HG03095 (cell line): ENCODE data around the gene PTX4.

ENCODE experiments used
- ATAC-seq: cut with Tn5 transposase; IDR thresholded peaks from one replicate; pipeline ENCODE4 v1.9.1; 2021; ENCODE audit warnings: moderate library complexity; ENCODE audit not compliant: unreplicated experiment

PTX4 gene

GRCh38 chr16:1488619-1489018 is at the start of gene PTX4:
TSS of gene PTX4 (minus strand) at chr16:1488944. CDS start at chr16:1488909, 35 bp downstream.
- ATAC-seq, result no peak

DNA sequence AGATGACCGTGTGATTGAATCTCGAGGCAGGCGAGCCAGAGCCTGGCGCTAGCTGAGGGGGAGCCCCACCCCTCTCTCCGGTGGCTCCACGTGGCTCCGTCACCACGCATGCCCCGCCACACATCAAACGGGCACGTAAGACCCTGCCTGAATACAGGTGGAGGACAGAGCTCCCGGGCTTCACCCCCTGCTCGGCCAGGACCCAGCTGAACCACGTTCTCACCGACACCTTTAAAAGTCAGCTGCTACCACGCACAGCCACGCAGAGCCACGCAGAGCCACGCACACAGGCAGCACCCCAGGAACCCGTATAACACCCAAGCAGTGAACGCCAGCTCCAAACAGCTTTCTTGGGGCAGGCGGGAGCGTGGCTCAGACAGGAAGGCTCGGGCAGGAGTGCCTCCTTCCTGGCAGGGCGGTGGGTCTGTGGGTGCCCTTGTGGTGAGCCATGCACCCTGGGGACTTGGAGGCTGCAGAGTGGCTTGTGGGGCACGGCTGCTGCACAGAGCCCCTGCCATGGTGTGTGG is 49.1 kb upstream of the PTX4 start:
- ATAC-seq, result no peak

DNA sequence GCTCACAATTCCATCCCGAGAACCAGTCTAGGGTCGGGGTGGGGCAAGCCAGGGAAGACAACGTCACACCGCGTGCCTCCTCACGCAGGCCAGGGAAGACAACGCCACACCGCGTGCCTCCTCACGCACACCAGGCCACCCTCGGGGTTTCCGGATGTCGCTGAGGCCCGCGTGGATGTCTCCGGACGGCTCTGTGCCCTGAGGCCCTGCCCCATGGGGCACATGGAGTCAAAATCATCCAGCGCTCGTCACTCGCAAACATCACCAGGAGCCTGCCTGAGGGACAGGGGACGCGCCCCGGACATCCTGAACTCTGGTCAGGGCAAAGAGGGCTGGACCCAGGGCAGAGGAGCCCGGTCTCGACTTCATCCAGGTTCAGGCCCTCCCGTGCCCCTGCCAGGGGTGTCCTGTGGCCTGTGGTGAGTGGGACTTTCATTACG is 48.4 kb upstream of the PTX4 start:
- ATAC-seq, result no peak

- ATAC-seq, result no peak
These were observed 47.9 kb upstream of the PTX4 start for GRCh38 chr16:1536601-1537000.

- ATAC-seq, result no peak
These were observed 46.9 kb upstream of the PTX4 start for GRCh38 chr16:1535391-1536291.

GRCh38 chr16:1534021-1535020 is 45.6 kb upstream of the PTX4 start:
- no peak for ATAC-seq

DNA sequence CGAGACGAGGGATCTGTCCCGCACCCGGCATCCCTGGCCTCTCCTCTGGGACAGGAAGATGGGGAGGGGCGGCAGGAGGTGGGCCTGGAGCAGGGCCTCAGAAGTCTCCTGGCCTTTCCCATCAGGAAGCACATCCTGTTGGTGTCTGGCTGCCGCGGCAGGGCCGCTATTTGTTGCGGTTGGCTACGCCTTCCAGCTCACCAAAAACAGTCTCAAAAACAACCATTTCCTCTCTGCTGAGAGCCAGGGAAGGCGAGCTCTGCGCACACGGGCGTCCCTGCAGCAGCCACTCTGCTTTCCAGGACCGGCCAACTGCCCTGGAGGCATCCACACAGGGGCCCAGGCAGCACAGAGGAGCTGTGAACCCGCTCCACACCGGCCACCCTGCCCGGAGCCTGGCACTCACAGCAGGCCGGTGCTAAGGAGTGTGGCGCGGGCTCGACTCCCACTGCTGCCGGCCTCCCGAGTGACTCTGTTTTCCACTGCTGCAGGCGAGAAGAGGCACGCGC is 44.8 kb upstream of the PTX4 start, which contains the start of gene TMEM204:
TSS of gene TMEM204 (plus strand) at position 224 of the 509 bp plus-strand sequence. CDS start 610 bp downstream, outside the sequence.
- no peak for ATAC-seq

GRCh38 chr16:1532771-1533170 is 44.0 kb upstream of the PTX4 start:
- ATAC-seq, result no peak

DNA sequence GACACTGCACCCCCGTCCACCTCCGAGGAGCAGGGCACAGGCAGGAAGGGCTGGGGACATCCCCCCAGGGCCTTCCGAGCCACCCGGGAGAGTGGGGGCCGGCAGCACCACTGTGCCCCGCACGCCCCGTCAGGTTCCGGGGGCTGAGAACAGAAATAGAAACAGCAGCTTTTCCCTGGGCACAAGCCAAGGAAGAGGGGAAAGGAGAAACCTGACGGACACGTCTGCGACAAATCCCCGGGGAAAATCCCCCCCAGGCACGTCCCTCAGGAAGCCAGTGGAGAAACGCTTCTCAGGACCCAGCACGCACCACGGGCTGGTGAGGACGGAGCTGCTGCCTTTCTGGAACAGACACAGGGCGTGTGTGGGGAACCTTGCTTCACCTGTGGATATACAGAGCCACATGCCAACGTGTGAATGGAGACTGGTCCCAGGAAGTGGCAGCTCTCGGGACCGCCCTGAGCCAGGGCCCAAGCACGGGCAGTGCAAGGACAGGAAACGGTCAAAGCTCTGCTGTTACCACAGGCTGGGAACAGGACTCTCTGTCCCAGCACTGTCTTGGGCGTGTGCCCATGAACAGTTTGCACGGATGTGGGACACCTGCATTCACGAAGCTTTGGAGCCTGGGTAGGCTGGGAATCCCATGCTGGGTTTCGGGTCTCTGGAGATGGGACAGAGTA is 43.5 kb upstream of the PTX4 start:
- ATAC-seq, result no peak

GRCh38 chr16:1531638-1531910 is 42.8 kb upstream of the PTX4 start:
- no peak for ATAC-seq

- ATAC-seq, result no peak
These were observed 42.3 kb upstream of the PTX4 start for GRCh38 chr16:1530883-1531637.

GRCh38 chr16:1530349-1530882 is 41.7 kb upstream of the PTX4 start:
- no peak for ATAC-seq

DNA sequence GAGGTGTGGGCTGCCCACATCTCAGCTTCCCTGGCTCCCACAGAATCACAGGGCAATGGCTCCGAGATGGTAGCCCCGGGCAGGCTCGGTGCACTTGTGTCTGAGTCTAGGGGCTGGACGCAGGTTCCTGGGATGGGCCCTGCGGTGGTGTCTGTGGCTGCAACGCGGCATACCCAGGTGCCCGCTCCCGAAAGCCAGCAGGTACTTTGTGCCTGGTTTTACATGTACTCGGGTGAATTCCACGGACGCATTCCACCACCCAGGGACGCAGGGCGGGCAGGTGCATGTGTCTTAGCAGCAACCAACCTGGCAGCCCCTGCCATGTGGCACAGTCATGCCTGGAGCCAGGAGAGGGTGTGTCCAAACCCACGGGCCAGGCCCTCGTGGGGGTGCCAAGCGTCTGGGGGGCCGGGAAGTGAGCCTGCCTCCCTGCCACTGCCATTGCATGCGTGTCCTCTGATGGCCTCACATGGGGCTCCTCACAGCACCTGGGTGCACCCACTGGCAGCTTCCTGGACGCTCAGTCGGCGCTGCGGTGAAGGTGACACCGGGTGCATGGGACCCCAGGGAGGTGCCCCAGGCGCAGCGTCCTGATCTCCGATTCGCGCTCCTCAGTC is 40.3 kb upstream of the PTX4 start:
- ATAC-seq, result no peak

GRCh38 chr16:1527836-1528811 is 39.4 kb upstream of the PTX4 start:
- no peak for ATAC-seq

DNA sequence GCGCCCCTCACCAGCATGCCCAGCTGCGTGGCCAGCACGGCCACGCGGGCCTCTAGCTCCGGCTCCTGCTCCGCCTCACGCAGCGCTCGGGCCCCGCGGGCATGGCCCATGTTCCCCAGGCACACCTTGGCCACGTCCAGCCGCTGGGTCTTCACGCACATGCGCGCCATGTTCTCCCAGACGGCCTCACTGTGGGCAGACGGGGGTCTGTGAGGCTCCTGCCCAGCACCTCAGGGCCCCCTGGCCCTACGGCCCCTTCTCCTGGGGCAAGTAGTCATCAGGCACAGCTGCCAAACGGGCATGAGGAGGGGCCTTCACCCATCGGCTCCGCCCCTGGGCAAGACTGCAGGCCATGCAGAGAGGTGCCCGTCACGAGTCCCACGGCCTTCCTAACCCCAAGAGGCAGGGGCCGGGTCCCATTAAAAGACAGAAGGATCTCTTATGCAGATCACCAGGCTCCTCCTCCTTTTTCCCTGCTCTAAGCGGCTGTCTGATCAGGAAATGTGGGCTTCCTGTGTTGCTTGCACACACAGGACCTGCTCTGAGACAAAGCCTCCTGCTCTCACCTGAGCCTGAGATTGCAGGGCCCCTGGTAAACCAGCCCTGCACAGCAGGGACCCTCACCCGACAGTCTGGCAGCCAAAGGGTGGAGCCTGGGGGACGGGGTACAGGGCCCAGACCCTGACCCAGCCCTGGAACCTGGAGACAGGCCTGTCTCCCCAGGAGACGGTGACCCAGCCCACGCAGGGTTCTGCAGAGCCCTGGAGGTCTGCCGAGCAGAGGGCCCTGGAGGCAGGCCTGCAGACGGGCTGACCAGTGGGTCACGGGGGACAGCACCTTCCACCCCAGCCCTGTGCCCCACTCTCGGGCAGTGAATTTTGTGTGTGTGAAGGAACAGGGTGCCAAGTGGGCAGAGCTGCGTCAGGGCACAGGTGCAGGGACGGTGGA is 38.1 kb upstream of the PTX4 start:
- ATAC-seq, result no peak

- ATAC-seq, result no peak
These were observed 37.3 kb upstream of the PTX4 start for GRCh38 chr16:1525871-1526607.
